ENCODE results near the gene PSG11.
"Not testable (repeated sequence)": the region's sequence is repeated elsewhere in the genome, so short reads cannot be mapped to it uniquely, and the experiment has no call there.

The PSG11 gene

GRCh38 chr19:43026369-43026768, at the start of gene PSG11:
TSS of gene PSG11 (minus strand) at chr19:43026469. CDS start at chr19:43026372, 97 bp downstream.
- not testable (repeated sequence) for DNase-seq (ENCODE audit: low read depth in 2 of 2)

- DNase-seq (ENCODE audit: low read depth in 2 of 2), result not testable (repeated sequence)
Observed at GRCh38 chr19:43062418-43062817, 36.1 kb upstream of the PSG11 start.

GRCh38 chr19:43061326-43061725, 35.1 kb upstream of the PSG11 start:
- not testable (repeated sequence) for DNase-seq (ENCODE audit: low read depth in 2 of 2)

GRCh38 chr19:43060254-43060653, 34.0 kb upstream of the PSG11 start:
- not testable (repeated sequence) for DNase-seq (ENCODE audit: low read depth in 2 of 2)

- DNase-seq (ENCODE audit: low read depth in 2 of 2), result not testable (repeated sequence)
Observed at GRCh38 chr19:43059482-43059881, 33.2 kb upstream of the PSG11 start.

- not testable (repeated sequence) for DNase-seq (ENCODE audit: low read depth in 2 of 2)
Observed at GRCh38 chr19:43058440-43058839, 32.2 kb upstream of the PSG11 start.

GRCh38 chr19:43047966-43048365, 21.7 kb upstream of the PSG11 start:
- DNase-seq (ENCODE audit: low read depth in 2 of 2), result not testable (repeated sequence)

GRCh38 chr19:43046578-43046977, 20.3 kb upstream of the PSG11 start:
- not testable (repeated sequence) for DNase-seq (ENCODE audit: low read depth in 2 of 2)

- not testable (repeated sequence) for DNase-seq (ENCODE audit: low read depth in 2 of 2)
Observed at GRCh38 chr19:43043492-43044180, 17.4 kb upstream of the PSG11 start.

- DNase-seq (ENCODE audit: low read depth in 2 of 2), result not testable (repeated sequence)
Observed at GRCh38 chr19:43031645-43032044, 5.4 kb upstream of the PSG11 start.

- DNase-seq (ENCODE audit: low read depth in 2 of 2), result no peak
Observed at GRCh38 chr19:43028866-43029265, 2.6 kb upstream of the PSG11 start.

GRCh38 chr19:43027985-43028384, 1.7 kb upstream of the PSG11 start:
- not testable (repeated sequence) for DNase-seq (ENCODE audit: low read depth in 2 of 2)

GRCh38 chr19:43027061-43027460, 792 bp upstream of the PSG11 start:
- not testable (repeated sequence) for DNase-seq (ENCODE audit: low read depth in 2 of 2)

GRCh38 chr19:43022098-43022497, 4.2 kb downstream of the PSG11 start:
- not testable (repeated sequence) for DNase-seq (ENCODE audit: low read depth in 2 of 2)

GRCh38 chr19:43021629-43022028, 4.6 kb downstream of the PSG11 start:
- not testable (repeated sequence) for DNase-seq (ENCODE audit: low read depth in 2 of 2)

GRCh38 chr19:43019588-43019987, 6.7 kb downstream of the PSG11 start:
- not testable (repeated sequence) for DNase-seq (ENCODE audit: low read depth in 2 of 2)

- not testable (repeated sequence) for DNase-seq (ENCODE audit: low read depth in 2 of 2)
Observed at GRCh38 chr19:43005841-43006240, 20.4 kb downstream of the PSG11 start.

- DNase-seq (ENCODE audit: low read depth in 2 of 2), result not testable (repeated sequence)
Observed at GRCh38 chr19:43004846-43005245, 21.4 kb downstream of the PSG11 start.

GRCh38 chr19:43003634-43004033, 22.6 kb downstream of the PSG11 start:
- not testable (repeated sequence) for DNase-seq (ENCODE audit: low read depth in 2 of 2)

- not testable (repeated sequence) for DNase-seq (ENCODE audit: low read depth in 2 of 2)
Observed at GRCh38 chr19:43002948-43003347, 23.3 kb downstream of the PSG11 start.

GRCh38 chr19:42996161-42996560, 30.1 kb downstream of the PSG11 start:
- not testable (repeated sequence) for DNase-seq (ENCODE audit: low read depth in 2 of 2)

GRCh38 chr19:42992029-42992604, 34.2 kb downstream of the PSG11 start:
- not testable (repeated sequence) for DNase-seq (ENCODE audit: low read depth in 2 of 2)

- DNase-seq (ENCODE audit: low read depth in 2 of 2), result no peak
Observed at GRCh38 chr19:42989851-42990250, 36.4 kb downstream of the PSG11 start.

Data from stimulated activated CD4-positive, alpha-beta T cell treated with anti-CD3 and anti-CD28 coated beads, Interleukin-1b, Interleukin-23, amount 100 ng/mL, for 4 hours (primary cell).